Peyer's patch (tissue), 4 donors: Measurements from ENCODE around the gene NOP10.

Source experiments
- POLR2A ChIP-seq, 2 donors: fragments of 450-650 bp; IDR thresholded peaks; one replicate each; pipeline ENCODE4 v1.5.1; 2017; ENCODE audit warnings: antibody characterized with exemption in 2 of 2, mild to moderate bottlenecking in 2 of 2, moderate library complexity in 2 of 2
- TF ChIP-seq, protein P1 (sequence below), 6 experiments: fragments of 450-650 bp in 4 of 6; fragments of 200-600 bp in 2 of 6; sonication (generic) in 1 of 6; IDR thresholded peaks; one replicate each; pipeline ENCODE4 v1.5.1; 2017 to 2019; ENCODE audit warnings: antibody characterized with exemption in 6 of 6, mild to moderate bottlenecking in 3 of 6, moderate library complexity in 1 of 6

DNA sequence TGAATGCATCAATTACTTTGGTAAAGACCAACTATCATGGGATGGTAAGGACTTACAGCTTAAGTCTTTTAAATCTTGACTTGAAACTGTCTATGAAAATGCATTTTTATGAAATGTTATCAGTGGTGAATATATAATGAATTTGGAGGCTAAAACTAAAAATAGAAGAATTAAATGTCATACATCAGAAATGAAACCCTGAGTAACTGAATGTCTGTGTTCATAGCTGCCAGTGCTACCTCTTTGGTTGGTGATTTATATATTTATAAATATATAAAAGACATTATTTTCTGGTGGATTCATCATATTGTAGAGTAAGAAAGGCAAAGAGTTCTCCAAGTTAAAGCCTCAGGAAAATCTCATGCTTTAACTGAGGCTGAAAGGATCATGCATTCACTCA, 17.6 kb downstream of the NOP10 start:
- TF ChIP-seq, protein P1, sequence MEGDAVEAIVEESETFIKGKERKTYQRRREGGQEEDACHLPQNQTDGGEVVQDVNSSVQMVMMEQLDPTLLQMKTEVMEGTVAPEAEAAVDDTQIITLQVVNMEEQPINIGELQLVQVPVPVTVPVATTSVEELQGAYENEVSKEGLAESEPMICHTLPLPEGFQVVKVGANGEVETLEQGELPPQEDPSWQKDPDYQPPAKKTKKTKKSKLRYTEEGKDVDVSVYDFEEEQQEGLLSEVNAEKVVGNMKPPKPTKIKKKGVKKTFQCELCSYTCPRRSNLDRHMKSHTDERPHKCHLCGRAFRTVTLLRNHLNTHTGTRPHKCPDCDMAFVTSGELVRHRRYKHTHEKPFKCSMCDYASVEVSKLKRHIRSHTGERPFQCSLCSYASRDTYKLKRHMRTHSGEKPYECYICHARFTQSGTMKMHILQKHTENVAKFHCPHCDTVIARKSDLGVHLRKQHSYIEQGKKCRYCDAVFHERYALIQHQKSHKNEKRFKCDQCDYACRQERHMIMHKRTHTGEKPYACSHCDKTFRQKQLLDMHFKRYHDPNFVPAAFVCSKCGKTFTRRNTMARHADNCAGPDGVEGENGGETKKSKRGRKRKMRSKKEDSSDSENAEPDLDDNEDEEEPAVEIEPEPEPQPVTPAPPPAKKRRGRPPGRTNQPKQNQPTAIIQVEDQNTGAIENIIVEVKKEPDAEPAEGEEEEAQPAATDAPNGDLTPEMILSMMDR (IDR thresholded peaks at IDR 0.05): no peak
- TF ChIP-seq POLR2A (IDR thresholded peaks at IDR 0.05): no peak
